G401.6 (cell line): ENCODE data around the gene PJA2.

Source experiments
- FAIRE-seq: peaks from 2 replicates; lab custom pipeline; 2012; peaks lifted over from hg19 to GRCh38; lab: Jason Lieb, UNC

The PJA2 gene

GRCh38 chr5:109349388-109349787, 60.4 kb downstream of the PJA2 start:
- FAIRE-seq: no peak

- no peak for FAIRE-seq
These were observed 62.4 kb downstream of the PJA2 start for GRCh38 chr5:109347252-109347888.

GRCh38 chr5:109345699-109346098, 64.1 kb downstream of the PJA2 start:
- no peak for FAIRE-seq

- no peak for FAIRE-seq
These were observed 69.4 kb downstream of the PJA2 start for GRCh38 chr5:109340351-109340750.

GRCh38 chr5:109335114-109335513, 74.7 kb downstream of the PJA2 start:
- no peak for FAIRE-seq

GRCh38 chr5:109334056-109334455, 75.7 kb downstream of the PJA2 start:
- no peak for FAIRE-seq

- no peak for FAIRE-seq
These were observed 80.2 kb downstream of the PJA2 start for GRCh38 chr5:109329333-109330237.

- no peak for FAIRE-seq
These were observed 81.1 kb downstream of the PJA2 start for GRCh38 chr5:109328626-109329025.

- no peak for FAIRE-seq
These were observed 82.2 kb downstream of the PJA2 start for GRCh38 chr5:109327570-109327969.

GRCh38 chr5:109326919-109327318, 82.9 kb downstream of the PJA2 start:
- no peak for FAIRE-seq

- no peak for FAIRE-seq
These were observed 84.3 kb downstream of the PJA2 start for GRCh38 chr5:109325456-109325855.

GRCh38 chr5:109324931-109325330, 84.8 kb downstream of the PJA2 start:
- FAIRE-seq: no peak

- FAIRE-seq: no peak
These were observed 85.4 kb downstream of the PJA2 start for GRCh38 chr5:109324351-109324750.

GRCh38 chr5:109322694-109323093, 87.1 kb downstream of the PJA2 start:
- no peak for FAIRE-seq

- FAIRE-seq: no peak
These were observed 90.4 kb downstream of the PJA2 start for GRCh38 chr5:109319351-109319750.

GRCh38 chr5:109318455-109319108, 91.2 kb downstream of the PJA2 start:
- no peak for FAIRE-seq

GRCh38 chr5:109316634-109317033, 93.1 kb downstream of the PJA2 start:
- FAIRE-seq: no peak

GRCh38 chr5:109315245-109315644, 94.5 kb downstream of the PJA2 start:
- no peak for FAIRE-seq

GRCh38 chr5:109313127-109313526, 96.6 kb downstream of the PJA2 start:
- FAIRE-seq: no peak

- no peak for FAIRE-seq
These were observed 97.1 kb downstream of the PJA2 start for GRCh38 chr5:109312695-109313094.

- no peak for FAIRE-seq
These were observed 99.5 kb downstream of the PJA2 start for GRCh38 chr5:109310315-109310714.

- FAIRE-seq: no peak
These were observed 100.3 kb downstream of the PJA2 start for GRCh38 chr5:109309326-109310063.
